Uterus (tissue), 4 donors: Measurements from ENCODE around the gene KCTD21. TPM values are rescaled to one million over a fixed set of nuclear protein-coding genes. Genes with fewer than 3 reads are reported as not detected.
A peak's percentile ranks its signal among the peaks of the same experiment; 100 is the strongest.

Source experiments
- DNase-seq, 2 donors: peaks; one replicate each; pipeline ENCODE4 v3.0.0-alpha.2; 2019 to 2020
- H3K27ac ChIP-seq, 2 donors: fragments of 200-600 bp; sonication (generic); 1 replicate in 1 of 2; 2 replicates in 1 of 2; pipeline ENCODE4 v1.5.1; 2016 to 2018
- H3K27me3 ChIP-seq, 2 donors: fragments of 200-600 bp; sonication (generic); one replicate each; pipeline ENCODE4 v1.5.1; 2018 to 2019; ENCODE audit warnings: control low read depth in 1 of 2
- H3K36me3 ChIP-seq, 2 donors: fragments of 200-600 bp; sonication (generic); one replicate each; pipeline ENCODE4 v1.5.1; 2019; ENCODE audit warnings: control low read depth in 1 of 2
- H3K4me1 ChIP-seq, 2 donors: fragments of 200-600 bp; sonication (generic); one replicate each; pipeline ENCODE4 v1.5.1; 2018 to 2019; ENCODE audit warnings: control low read depth in 1 of 2
- H3K4me3 ChIP-seq, 2 donors: fragments of 200-600 bp; sonication (generic); 1 replicate in 1 of 2; 2 replicates in 1 of 2; pipeline ENCODE4 v1.5.1; 2018 to 2019; ENCODE audit warnings: mild to moderate bottlenecking in 1 of 2
- H3K9me3 ChIP-seq, 2 donors: fragments of 200-600 bp; sonication (generic); one replicate each; pipeline ENCODE4 v1.5.1; 2019; ENCODE audit warnings: control low read depth in 1 of 2
- POLR2A ChIP-seq, 2 donors: fragments of 450-650 bp; IDR thresholded peaks; one replicate each; pipeline ENCODE4 v1.6.1; 2016; ENCODE audit warnings: antibody characterized with exemption in 2 of 2, mild to moderate bottlenecking in 1 of 2, moderate library complexity in 1 of 2
- intact Hi-C: fragments of 100-400 bp; cut with DNase I; formaldehyde crosslinking; loops from one replicate; pipeline ENCODE4 v1.15.1; 2023; ENCODE audit warnings: low total_unique reads
- total RNA-seq, 4 donors: library from RNA; depleted of rRNA in 3 of 4; stranded (reverse); fragments of >200 nt in 3 of 4; gene quantifications; one replicate each; pipeline versions ENCODE4 v1.1.0 to v1.2.4, GENCODE V29; 2014 to 2023
- TF ChIP-seq, protein P1 (sequence below), 4 experiments: fragments of 200-600 bp in 2 of 4; fragments of 450-650 bp in 2 of 4; sonication (generic) in 2 of 4; IDR thresholded peaks; one replicate each; pipeline ENCODE4 v1.5.1; 2016 to 2019; ENCODE audit warnings: antibody characterized with exemption in 4 of 4, mild to moderate bottlenecking in 2 of 4, moderate library complexity in 1 of 4
- donor health status: DM: yes; HTN: yes; CAD: no.

Gene KCTD21
- total RNA-seq, 4 donors from 2014 or later, result 6.2 to 12.4 (median 10.6) TPM

DNA sequence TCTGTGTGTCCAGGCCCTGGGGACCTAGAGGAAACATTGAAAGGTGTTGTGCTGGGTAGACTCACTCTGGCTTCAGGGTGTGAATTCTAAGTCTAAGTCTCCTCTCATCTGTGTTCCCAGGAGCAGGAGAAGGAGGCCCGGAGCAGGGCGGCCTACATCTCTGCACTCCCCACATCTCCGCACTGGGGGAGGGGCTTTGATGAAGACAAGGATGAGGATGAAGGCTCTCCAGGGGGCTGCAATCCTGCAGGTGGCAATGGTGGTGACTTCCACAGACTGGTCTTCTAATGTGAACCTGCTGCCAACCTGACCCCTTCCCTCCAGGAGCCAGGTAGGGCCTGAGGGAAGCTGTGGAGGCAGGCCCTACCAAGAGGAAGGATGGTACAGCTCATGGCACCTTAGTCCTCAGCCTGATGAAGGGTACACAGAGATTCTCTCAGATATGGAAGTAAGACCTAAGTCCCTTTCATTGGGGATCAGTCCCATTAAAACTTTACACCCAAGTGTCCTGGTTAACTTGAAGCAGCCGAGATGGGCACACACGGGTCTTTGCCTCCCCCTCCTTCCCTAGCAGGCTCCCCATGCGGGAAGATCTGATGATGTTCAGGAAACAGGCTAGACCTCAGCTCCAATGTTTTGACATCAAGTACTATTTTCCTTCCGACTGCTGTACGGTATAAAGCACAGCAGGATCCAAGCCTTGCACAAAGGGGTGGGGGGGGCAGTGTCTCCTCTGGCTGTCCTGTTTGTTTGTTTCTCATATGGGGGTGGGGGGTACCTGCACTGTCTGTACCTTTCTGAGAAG is 25.3 kb upstream of the KCTD21 start:
- no peaks in the 10 kb centered on the region for H3K27me3 ChIP-seq
- no peaks in the 10 kb centered on the region for H3K9me3 ChIP-seq
- intact Hi-C loops, result no loop called here
- no peak for TF ChIP-seq POLR2A (IDR thresholded peaks at IDR 0.05)
- TF ChIP-seq, protein P1, sequence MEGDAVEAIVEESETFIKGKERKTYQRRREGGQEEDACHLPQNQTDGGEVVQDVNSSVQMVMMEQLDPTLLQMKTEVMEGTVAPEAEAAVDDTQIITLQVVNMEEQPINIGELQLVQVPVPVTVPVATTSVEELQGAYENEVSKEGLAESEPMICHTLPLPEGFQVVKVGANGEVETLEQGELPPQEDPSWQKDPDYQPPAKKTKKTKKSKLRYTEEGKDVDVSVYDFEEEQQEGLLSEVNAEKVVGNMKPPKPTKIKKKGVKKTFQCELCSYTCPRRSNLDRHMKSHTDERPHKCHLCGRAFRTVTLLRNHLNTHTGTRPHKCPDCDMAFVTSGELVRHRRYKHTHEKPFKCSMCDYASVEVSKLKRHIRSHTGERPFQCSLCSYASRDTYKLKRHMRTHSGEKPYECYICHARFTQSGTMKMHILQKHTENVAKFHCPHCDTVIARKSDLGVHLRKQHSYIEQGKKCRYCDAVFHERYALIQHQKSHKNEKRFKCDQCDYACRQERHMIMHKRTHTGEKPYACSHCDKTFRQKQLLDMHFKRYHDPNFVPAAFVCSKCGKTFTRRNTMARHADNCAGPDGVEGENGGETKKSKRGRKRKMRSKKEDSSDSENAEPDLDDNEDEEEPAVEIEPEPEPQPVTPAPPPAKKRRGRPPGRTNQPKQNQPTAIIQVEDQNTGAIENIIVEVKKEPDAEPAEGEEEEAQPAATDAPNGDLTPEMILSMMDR (IDR thresholded peaks at IDR 0.05), result no peak
- DNase-seq, result peak in 1 of 2 donors; percentile 13
- H3K27ac ChIP-seq, result no peak overlapping the region
- H3K4me3 ChIP-seq, result no peak overlapping the region
- no peaks in the 10 kb centered on the region for H3K4me1 ChIP-seq
- H3K36me3 ChIP-seq, result no peaks in the 10 kb centered on the region

DNA sequence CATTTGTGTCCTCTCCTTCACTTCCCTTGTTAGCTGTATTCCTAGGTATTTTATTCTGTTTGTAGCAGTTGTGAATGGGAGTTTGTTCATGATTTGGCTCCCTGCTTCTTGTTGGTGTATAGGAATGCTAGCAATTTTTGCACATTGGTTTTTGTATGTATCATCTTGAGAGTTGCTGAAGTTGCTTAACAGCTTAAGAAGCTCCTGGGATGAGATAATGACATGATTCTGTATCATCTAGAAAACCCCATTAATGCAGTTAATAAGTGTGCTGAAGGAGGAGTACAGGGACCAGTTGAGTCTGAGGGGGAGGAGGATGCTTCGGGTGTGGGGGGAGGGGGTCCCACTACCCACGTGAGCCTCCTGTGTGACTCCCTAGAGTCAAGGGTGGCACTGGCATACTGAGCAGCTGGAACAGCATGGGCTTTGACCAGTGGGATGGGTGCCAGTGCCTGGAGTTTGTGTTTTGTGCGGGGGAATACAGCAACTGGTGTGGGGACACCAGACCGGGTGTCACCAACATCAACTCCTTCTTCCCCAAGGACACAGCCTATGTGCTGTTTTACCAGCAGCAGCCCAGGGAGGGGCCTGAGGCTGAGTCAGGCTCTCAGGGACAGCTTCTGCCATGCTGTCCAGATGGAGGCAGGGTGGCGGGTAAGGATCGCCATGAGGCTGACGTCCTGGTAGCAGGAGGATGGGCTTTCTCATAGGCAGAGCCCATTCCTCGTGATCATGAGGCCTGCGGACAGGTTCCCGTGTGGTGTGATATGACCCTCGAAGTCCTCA is 24.4 kb upstream of the KCTD21 start:
- intact Hi-C loops, result no loop called here
- H3K27ac ChIP-seq, result no peak overlapping the region
- H3K4me3 ChIP-seq, result no peak overlapping the region
- H3K36me3 ChIP-seq, result no peaks in the 10 kb centered on the region
- no peaks in the 10 kb centered on the region for H3K27me3 ChIP-seq
- H3K9me3 ChIP-seq, result no peaks in the 10 kb centered on the region
- H3K4me1 ChIP-seq, result no peaks in the 10 kb centered on the region
- DNase-seq, result peak in 1 of 2 donors; percentile 22
- TF ChIP-seq POLR2A (IDR thresholded peaks at IDR 0.05), result no peak
- TF ChIP-seq, protein P1 (IDR thresholded peaks at IDR 0.05), result no peak

DNA sequence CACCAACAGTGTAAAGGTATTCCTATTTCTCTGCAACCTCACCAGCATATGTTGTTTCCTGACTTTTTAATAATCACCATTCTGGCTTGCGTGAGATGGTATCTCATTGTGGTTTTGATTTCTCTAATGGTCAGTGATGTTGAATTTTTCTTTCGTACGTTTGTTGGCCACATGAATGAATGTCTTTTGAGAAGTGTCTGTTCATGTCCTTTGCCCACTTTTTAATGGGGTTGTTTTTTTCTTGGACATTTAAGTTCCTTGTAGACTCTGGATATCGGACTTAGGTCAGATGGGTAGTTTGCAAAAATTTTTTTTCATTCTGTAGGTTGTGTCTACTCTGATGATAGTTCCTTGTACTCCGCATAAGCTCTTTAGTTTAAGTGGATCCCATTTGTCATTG is 23.1 kb upstream of the KCTD21 start:
- TF ChIP-seq, protein P1 (IDR thresholded peaks at IDR 0.05), result no peak
- TF ChIP-seq POLR2A (IDR thresholded peaks at IDR 0.05), result no peak
- H3K9me3 ChIP-seq, result no peaks in the 10 kb centered on the region
- no peaks in the 10 kb centered on the region for H3K4me1 ChIP-seq
- no peaks in the 10 kb centered on the region for H3K36me3 ChIP-seq
- intact Hi-C loops, result no loop called here
- no peak overlapping the region for H3K4me3 ChIP-seq
- H3K27me3 ChIP-seq, result no peaks in the 10 kb centered on the region
- no peak overlapping the region for H3K27ac ChIP-seq
- DNase-seq, result no peak

DNA sequence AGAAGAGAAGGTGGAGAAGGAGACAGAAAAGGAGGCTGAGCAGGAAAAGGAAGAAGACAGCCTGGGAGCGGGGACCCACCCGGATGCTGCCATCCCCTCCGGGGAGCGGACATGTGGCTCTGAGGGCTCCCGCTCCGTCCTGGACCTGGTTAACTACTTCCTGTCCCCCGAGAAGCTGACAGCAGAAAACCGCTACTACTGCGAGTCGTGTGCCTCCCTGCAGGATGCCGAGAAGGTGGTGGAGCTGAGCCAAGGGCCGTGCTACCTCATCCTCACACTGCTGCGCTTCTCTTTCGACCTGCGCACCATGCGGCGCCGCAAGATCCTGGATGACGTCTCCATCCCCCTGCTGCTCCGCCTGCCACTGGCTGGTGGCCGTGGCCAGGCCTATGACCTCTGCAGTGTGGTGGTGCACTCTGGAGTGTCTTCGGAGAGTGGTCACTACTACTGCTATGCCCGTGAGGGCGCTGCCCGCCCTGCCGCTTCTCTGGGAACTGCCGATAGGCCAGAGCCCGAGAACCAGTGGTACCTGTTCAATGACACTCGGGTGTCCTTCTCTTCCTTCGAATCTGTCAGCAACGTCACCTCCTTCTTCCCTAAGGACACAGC is 21.7 kb upstream of the KCTD21 start:
- no peak overlapping the region for H3K4me3 ChIP-seq
- intact Hi-C loops, result no loop called here
- H3K4me1 ChIP-seq, result no peaks in the 10 kb centered on the region
- no peaks in the 10 kb centered on the region for H3K27me3 ChIP-seq
- no peaks in the 10 kb centered on the region for H3K36me3 ChIP-seq
- TF ChIP-seq, protein P1 (IDR thresholded peaks at IDR 0.05), result no peak
- no peak for TF ChIP-seq POLR2A (IDR thresholded peaks at IDR 0.05)
- no peaks in the 10 kb centered on the region for H3K9me3 ChIP-seq
- H3K27ac ChIP-seq, result no peak overlapping the region
- DNase-seq, result no peak

DNA sequence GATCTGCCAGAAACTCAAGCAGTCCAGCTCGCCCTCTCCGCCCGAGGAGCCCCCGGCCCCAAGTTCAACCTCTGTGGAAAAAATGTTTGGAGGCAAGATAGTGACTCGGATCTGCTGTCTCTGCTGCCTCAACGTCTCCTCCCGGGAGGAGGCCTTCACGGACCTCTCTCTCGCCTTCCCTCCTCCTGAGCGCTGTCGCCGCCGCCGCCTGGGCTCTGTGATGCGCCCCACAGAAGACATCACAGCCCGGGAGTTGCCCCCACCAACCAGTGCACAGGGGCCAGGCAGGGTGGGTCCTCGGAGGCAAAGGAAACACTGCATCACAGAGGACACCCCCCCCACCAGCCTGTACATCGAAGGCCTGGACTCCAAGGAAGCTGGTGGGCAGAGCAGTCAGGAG is 21.1 kb upstream of the KCTD21 start:
- intact Hi-C loops, result no loop called here
- DNase-seq, result no peak
- TF ChIP-seq, protein P1 (IDR thresholded peaks at IDR 0.05), result no peak
- no peak for TF ChIP-seq POLR2A (IDR thresholded peaks at IDR 0.05)

More for the DNA sequence above, 21.1 kb upstream of the KCTD21 start:
- Histone ChIP-seq H3K9me3 (no peaks in the 10 kb centered on the region), H3K27me3 (no peaks in the 10 kb centered on the region), H3K36me3 (no peaks in the 10 kb centered on the region), H3K27ac (no peak overlapping the region), H3K4me1 (no peaks in the 10 kb centered on the region), H3K4me3 (no peak overlapping the region)
